GM18873 (cell line): ENCODE data around the gene INO80B.
"Not testable (repeated sequence)": the region's sequence is repeated elsewhere in the genome, so short reads cannot be mapped to it uniquely, and the experiment has no call there.

ENCODE experiments used
- ATAC-seq: cut with Tn5 transposase; IDR thresholded peaks from one replicate; pipeline ENCODE4 v1.9.1; 2021; ENCODE audit warnings: mild to moderate bottlenecking, moderate library complexity, moderate number of reproducible peaks; ENCODE audit not compliant: unreplicated experiment, low FRiP score

INO80B gene

DNA sequence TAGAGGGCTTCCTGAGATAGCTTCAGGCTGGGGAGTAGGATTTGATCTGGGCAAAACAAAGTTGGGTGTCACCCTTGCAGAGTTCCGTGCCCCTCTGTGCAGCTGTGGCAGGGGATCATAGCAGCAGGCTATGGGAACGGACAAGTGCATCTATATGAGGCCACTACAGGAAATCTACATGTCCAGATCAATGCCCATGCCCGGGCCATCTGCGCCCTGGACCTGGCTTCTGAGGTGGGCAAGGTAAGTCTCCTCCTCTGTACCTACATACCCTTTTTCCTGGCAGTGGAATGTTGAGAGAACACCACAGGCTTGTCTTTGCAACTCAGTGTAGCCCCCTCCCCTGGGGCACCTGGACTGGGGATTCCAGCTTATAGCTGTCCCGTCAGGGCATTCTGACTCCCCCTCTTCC, 29.9 kb upstream of the INO80B start:
- ATAC-seq: no peak

DNA sequence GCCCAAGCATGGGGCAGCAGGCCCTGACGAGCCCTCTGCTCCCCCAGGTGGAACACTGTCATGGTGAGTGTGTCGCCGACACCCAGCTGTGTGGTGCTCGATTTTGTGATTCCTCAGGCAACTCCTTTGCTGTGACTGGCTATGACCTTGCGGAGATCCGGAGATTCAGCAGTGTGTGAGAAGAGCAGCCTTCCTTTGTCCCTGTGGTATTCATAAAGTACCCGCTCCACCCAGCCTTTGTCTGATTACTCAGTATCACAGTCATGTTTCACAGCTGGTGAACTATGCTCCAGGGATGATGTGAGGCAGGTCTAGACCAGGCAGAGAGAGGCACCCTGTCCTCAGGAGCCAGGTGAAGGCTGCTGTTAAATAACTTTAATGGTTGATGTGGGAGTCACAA, 29.4 kb upstream of the INO80B start:
- ATAC-seq: no peak

DNA sequence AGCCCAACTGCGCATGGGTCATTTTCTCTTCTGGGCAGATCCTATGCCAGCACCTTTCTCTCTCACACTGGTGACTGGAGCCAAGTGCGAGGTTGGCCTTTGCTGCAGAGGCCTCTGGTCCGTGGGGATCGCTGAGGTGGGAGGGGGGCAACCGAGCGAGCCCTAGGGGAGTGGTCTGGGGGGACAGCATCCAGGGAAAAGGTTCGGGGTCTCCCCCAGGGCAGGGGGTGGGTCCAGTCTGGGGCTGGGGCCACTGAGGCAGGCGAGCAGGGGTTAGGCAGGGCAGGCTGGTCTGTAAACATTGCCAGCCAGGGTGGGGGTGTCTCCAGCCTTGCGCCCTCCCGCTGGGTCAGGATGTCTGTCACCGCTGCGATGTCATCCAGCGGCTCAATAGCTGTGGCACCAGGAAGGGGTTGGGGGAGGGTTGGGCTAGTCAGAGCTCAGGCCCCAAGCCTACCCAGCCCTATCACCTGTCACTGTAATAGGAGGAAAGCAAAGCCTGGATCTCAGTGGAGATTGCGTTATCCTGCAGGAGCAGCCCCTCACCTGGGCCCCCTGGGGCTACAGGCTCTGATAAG, 28.6 kb upstream of the INO80B start:
- no peak for ATAC-seq

DNA sequence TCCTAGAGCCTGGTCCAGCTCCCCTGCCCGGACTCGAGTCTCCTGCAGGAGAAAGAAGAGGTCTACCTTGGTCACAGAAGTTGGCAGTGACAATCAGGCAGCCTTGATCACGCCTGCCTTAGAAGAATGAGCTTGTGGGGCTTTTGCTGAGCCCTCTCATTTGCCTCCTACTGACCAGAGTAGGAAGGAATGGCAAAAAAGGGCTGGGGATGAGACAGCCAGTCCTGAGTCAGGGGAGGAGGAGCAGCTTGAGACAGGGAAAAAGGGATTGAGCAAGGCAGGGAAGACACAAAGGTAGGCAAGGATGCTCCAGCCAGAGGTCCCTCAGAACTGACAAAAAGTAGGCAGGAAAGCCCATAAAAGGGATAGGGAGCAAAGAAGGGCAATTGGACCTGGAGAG, 27.3 kb upstream of the INO80B start:
- ATAC-seq: no peak

DNA sequence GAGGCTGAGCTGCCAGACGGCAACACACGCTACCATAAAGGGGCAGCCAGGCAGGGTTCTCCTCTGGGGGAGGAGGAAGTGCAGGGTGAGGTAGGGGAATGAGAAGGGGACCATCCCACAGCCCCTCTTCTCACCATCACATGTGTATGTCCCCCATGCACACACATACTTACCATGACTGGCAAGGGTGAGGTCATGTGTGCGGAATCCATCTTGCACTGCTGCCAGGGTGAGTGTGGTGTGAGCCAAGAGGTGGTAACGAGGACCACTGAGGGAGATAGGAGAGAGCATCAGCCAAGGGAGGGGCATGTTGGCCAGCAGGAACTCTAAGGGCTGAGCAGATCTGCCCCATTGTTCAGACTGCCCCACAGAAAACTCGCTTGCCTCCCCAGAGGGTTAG, 26.2 kb upstream of the INO80B start:
- no peak for ATAC-seq

DNA sequence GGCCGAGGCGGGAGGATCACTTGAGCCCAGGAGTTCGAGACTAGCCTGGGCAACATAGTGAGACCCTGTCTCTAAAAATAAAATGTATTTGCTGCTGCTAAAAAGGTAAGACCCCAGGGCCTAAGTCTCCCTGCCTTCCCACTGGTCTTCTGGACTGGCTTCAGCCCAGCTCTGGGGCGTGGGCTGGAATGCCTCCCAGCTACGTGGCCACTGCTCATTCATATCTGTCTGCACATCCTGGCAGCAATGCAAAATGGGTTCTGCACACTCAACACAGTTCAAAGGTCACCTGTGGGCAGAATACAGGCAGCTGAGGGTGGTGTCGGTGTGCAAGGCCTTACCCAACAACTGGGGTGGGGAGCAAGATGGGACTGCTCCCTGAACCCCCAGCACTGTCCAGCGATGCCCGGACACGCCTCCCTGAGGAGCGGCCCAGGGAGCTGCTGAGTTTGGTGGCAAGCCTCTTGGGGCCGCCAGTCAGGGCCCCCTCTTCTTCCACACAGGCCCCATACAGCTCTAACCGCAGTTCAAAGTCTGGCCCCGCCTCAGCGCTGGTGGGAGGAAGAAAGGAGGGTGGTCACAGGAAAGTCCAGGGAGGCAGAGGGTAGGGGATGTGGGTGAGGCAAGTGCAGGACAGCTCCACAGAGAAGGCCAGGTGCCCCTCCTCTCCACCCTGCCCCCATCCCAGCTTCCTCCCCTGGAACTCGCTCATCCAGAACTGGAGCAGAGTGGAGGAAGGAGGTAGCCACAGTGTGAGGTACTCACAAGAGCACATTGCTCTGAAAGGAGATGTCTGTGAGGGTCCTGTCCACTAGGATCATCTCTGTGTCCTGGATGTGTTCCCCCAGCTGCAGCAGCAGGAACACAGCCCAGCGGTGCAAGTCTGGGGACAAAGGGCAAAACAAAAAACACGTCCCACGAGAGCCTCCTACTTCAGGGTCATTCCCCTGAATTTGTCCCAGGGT, 25.1 kb upstream of the INO80B start:
- no peak for ATAC-seq

DNA sequence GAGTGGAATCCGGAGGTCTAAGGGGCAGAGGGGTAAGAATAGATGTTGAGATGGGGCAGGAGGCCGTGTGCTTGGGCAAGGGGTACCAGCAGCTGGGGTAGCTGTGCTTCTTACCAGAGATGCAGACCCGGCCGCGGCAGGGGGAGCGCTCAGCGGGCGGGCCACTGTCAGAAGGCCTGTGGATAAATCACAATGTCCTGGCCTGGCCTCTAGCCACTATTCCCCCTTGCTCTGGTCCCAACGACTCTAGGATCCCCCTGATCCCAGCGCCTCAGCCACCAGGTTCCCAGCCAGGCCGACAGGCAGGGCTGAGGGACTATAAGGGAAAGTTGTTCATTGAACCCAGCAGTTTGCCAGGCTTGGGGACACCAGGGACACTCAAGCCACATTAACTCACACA, 24.4 kb upstream of the INO80B start:
- ATAC-seq: no peak

DNA sequence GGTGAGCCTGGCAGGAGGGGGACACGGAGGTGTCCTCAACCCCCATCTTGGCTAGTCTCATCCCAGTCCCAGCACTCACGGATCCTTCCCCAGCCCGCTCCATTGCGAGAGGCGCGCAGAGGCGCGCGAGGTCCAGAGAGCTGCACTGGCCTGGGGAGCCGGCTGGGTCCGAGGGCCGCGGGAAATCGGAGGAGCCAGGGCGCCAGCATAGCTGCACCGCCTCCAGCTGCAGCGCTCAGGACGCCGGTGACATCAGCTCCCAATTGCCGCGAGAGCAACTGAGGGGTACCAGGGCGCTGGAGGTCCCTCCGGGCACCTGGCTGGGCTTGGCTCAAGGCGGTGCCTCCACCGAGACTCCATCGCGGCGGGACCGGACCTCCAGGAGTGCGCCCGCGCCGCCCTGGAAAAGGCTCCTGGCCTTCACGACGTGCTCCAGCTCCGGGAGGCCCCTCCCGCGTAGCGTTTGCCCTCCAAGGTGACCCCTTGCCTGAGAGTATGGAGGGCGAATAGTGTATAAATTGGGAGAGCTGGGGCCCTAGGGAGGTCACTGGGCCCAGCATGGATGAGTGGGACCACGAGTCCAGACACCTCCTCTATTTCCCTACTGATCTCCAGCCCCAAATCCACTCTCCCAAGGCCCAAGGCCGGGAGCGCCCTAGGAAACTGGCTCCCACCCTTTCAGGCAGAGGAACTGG, 18.6 kb upstream of the INO80B start:
- ATAC-seq: no peak

DNA sequence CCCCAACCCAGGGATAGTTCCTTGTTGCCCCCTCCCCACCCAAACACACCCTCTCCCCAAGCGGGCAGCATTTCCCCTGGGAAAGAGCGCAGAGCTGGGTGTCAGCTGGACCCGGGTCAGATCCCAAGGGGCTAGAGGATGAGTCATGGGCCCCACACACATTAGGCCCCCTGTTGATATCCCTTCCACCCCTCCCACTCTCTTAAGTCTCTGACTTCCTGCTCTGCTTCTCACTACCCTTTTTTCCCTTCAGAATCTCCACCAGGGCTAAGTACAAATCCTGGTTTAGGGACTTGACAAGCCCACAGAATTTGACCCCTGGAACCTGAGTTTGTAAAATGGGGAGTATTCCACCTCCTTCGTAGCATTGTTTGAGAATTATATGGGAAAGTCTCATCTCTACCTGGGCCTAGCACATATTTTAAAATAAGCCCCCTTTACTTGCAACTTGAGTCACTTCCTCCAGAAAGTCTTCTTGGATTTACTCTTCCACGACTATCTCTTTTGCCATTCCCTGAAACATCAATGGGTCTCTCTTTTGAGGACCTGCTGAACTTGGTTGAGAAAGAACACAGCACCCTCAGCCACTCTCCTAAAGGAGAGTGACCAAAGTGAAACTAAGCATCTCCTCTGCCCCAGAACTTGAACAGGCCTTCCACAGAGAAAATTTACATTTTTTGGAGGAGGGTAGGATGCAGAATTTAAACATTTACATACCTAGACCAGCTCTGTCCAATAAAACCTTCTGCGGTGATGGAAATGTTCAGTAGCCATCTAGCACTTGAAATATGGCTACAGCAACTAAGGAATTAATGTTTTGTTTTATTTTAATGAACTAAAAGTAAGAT, 17.8 kb upstream of the INO80B start:
- no peak for ATAC-seq

DNA sequence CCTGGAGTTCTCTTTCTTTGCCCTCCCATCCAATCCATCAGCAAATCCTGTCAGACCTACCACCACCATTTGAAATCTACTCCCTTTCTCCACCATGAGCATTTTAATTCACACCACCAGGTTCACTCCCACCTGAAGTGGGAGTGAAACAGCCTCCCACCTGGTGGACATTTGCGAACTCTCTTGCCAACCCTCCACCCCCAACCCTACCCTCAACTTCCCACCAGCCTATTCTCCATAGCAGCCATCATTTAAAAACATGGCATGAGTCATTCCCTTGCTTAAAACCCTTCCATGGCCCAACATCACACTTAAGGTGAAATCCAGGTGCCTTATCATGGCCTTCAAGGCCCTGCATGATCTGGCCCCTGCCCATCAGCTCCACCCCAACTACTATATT, 16.6 kb upstream of the INO80B start:
- ATAC-seq: no peak

DNA sequence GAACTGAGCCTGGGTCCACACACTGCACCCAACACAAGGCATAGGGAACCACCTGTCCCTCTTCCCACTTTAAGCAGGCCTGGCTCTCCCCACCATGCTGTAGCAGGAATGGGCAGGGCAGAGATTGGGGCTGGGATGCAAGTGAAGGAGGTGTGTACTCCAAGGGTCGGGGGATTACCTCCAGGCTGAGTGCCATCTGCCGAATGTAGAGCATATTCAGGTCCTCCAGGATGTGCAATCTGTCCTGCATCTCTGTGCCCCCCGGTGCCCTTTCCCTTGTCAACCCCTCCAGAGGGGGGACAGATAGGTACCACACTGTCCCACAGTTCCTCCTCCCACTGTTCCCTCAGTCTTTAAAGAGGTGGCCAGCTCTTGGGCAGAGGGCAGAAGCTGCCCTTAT, 15.5 kb upstream of the INO80B start:
- no peak for ATAC-seq

DNA sequence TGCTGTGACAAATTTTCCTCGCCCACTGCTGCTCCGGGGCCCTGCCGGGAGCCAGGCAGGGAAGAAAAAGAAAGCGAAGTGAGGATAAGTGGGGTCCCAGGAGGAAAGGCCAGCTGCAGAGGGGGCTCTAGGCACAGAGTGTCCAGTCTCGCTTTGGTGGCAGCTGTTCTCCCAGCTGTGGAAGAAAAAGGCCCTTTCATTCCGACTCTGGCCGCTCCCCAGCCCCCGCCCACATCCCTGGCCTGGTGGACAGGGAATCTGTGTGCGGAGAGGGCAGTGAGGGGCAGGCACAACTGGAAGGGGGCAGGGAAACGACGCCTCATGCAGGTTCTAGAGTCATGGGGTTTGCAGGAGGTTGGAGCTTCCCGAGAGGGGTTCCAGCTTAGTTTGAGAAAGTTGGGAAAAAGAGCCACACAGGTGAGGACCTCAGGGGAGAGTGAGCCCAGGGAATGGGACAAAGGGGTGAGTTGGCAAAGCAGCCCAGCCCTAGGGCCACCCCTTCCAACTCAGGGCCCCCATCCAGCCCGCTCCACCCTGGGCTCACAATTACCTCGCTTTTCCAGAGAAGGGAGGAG, 15.0 kb upstream of the INO80B start:
- ATAC-seq: no peak

DNA sequence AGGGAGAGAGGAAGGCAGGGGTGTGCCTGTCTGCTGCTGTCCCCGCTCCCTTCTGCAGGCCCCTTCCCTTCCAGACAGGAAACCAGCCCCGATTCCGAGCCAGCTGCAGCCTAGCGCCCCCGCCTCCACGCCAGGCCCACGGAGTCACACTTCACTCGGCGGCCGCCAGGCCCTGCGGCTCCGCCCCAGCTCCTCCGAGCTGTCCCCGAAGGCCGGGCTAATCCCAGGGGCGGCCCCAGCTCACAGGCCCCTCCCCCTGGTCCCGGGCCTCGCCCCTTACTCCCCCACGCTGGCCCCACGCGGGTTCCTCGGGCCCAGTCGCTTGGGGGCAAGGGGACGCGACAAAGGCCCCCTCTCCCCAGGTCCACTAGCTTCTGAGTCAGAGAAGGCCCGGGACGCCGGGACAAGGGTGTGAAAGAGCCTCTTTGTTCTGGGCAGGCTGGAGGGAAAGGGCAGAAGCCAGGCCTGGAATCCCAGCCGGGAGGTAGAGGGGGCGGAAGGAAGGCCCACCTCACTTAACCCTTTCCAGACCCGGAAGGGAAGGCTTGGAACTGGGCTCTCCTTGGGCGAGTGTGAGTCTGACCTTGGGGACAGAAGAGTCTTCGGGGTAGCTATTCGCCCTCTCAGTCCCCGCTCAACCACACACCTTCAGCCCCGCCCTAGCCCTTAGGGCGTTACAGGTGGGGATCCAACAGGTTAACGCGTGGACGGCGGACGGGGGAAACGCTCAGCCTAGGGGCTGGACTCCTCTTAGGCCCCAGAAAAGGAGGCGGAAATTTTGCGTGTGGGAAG, 14.3 kb upstream of the INO80B start:
- peak; percentile 66 for ATAC-seq

DNA sequence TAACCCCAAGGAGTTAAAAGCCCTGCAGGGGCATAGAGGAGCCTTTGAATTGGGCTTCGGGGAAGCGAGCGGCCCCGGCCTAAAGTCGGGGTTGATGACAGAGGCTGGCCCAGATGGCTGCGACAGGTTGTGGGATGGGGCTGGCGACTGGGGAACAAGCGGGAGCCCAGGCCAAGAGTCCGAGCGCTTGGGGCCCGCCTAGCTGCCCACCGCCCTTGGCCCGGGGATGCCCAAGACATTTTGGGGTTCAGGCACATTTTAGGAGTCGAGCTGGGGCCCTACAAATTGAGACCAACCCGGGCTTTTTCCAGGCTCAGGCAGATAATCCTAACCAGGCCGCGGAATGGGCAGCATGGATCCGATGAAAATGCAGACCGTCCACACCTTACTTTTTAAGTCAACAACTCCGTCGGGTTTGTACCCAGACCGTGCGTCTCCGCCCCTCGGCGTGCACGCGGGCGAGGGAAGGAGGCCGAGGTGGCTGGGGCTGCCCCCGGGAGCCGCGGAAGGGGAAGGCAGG, 13.7 kb upstream of the INO80B start:
- no peak for ATAC-seq

DNA sequence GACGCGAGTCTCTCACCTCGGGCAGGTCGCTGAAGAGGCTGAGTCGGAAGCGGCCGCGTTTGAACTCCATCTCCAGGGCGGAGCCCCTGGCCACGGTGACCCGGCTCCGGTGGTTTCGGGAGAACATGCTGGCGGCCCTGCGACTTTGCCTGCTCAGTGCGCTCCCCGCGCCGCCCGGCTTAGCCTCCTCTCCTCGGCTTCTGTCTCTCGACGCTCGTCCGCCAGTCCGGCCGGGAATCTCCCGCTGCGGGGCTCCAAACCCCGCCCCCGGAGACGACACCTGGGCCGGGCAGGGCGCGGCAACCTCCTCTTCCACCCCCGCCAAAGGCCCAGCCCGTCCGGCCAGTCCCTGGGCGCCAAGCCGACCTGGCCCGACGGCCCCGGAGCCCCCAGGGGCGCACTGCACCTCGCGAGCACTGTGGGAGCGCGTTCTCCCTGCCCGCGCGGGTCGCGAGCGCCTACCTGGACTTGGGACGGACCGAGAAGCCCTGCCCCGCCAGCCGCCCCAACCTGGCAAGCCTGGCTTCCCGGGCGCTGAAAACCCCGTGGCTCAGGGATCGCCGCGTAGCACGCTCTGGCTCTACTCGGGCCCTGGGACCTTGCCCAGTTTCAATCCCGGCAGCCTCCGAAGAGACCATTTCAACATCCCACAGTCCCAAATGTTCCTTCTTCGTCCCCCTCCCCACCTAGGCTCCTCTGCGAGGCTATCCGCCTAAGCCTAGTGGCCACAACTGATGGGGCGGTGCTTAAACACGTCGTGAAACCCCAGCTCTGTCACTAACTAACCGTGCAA, 13.0 kb upstream of the INO80B start, which contains the start of gene RTKN:
Gene RTKN (minus strand): TSS at position 248 of the 793 bp plus-strand sequence. CDS start 121 bp downstream, at position 127.
- no peak for ATAC-seq

DNA sequence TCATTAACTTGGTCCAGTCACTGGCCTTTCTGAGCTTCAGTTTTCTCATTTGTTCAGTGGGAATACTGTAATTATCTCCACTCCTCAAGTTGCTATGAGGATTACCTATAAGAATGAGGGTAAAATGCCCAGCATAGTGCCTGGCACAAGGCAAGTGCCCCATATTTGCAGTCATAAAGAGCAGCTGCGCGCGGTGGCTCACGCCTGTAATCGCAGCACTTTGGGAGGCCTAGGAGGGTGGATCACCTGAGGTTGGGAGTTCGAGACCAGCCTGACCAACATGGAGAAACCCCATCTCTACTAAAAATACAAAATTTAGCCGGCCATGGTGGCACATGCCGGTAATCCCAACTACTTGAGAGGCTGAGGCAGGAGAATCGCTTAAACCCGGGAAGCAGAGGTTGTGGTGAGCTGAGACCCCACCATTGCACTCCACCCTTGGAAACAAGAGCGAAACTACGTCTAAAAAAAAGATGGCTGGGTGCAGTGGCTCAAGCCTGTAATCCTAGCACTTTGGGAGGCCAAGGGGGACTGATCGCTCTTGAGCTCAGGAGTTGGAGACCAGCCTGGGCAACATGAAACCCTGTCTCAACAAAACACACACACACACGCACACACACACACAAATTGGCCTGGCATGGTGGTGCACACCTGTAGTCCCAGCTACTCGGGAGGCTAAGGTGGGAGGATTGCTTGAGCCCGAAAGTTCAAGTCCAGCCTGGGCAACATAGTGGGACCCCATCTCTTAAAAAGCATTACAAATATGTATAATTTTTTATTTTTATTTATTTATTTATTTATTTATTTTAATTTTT, 12.2 kb upstream of the INO80B start:
- ATAC-seq: not testable (repeated sequence)
